Smooth muscle cell (in vitro differentiated cells): ENCODE measurements around the gene SMARCD1. TPM values are rescaled to one million over a fixed set of nuclear protein-coding genes. Genes with fewer than 3 reads are reported as not detected.
A peak's percentile ranks its signal among the peaks of the same experiment; 100 is the strongest.

Experiments used
- DNase-seq: peaks from one replicate; lab custom pipeline; 2025; ENCODE audit not compliant: unreplicated experiment; lab: John Stamatoyannopoulos, UW
- H2AFZ ChIP-seq: fragments of 200-600 bp; sonication (generic); 2 replicates; pipeline ENCODE4 v1.6.0; 2016; ENCODE audit warnings: antibody characterized with exemption, low read depth, mild to moderate bottlenecking
- H3F3A ChIP-seq: fragments of 200-600 bp; sonication (generic); 2 replicates; pipeline ENCODE4 v1.6.0; 2017; ENCODE audit warnings: antibody characterized with exemption, low read depth
- H3K27ac ChIP-seq: fragments of 200-600 bp; sonication (generic); 2 replicates; pipeline ENCODE4 v1.5.1; 2016; ENCODE audit warnings: low read depth, mild to moderate bottlenecking
- H3K27me3 ChIP-seq: fragments of 200-600 bp; sonication (generic); 2 replicates; pipeline ENCODE4 v1.6.1; 2016; ENCODE audit warnings: low read depth, mild to moderate bottlenecking
- H3K36me3 ChIP-seq: fragments of 200-600 bp; sonication (generic); 2 replicates; pipeline ENCODE4 v1.5.1; 2016; ENCODE audit warnings: low read depth
- H3K4me1 ChIP-seq: fragments of 200-600 bp; sonication (generic); 2 replicates; pipeline ENCODE4 v1.5.1; 2016; ENCODE audit warnings: low read depth
- H3K4me2 ChIP-seq: fragments of 200-600 bp; sonication (generic); 2 replicates; pipeline ENCODE4 v1.6.0; 2016; ENCODE audit warnings: mild to moderate bottlenecking
- H3K4me3 ChIP-seq: fragments of 200-600 bp; sonication (generic); 2 replicates; pipeline ENCODE4 v1.5.1; 2016; ENCODE audit warnings: mild to moderate bottlenecking
- H3K79me2 ChIP-seq: fragments of 200-600 bp; sonication (generic); 2 replicates; pipeline ENCODE4 v1.6.0; 2016; ENCODE audit warnings: low read depth, mild to moderate bottlenecking
- H3K9ac ChIP-seq: fragments of 200-600 bp; sonication (generic); 2 replicates; pipeline ENCODE4 v1.6.0; 2016; ENCODE audit warnings: low read depth
- H3K9me3 ChIP-seq: fragments of 200-600 bp; sonication (generic); replicated peaks from 2 replicates; pipeline ENCODE4 v1.5.1; 2016; ENCODE audit warnings: low read depth
- H4K20me1 ChIP-seq: fragments of 200-600 bp; sonication (generic); 2 replicates; pipeline ENCODE4 v1.6.0; 2016; ENCODE audit warnings: low read depth
- WGBS: methylation state at CpG from one replicate; pipeline ENCODE4 v1.1.7; 2016; ENCODE audit warnings: low lambda C conversion rate; 5-methylcytosine and 5-hydroxymethylcytosine counted together
- polyA plus RNA-seq: library from polyadenylated mRNA; unstranded; fragments of >200 nt; fragmentation: Nextera tagmentation; extraction: Ambion mirVana; gene quantifications from 2 replicates; pipeline ENCODE4 v1.2.1, GENCODE V29; 2016
- total RNA-seq: library from RNA; depleted of rRNA; stranded (reverse); fragments of >200 nt; gene quantifications from 2 replicates; pipeline ENCODE4 v1.2.3, GENCODE V29; 2014
- TF ChIP-seq, protein P1 (sequence below): fragments of 200-600 bp; sonication (generic); IDR thresholded peaks from 2 replicates; pipeline ENCODE4 v1.5.1; 2017; ENCODE audit warnings: borderline replicate concordance, mild to moderate bottlenecking, antibody characterized with exemption; ENCODE audit not compliant: insufficient read depth, poor library complexity, severe bottlenecking

The SMARCD1 gene
- total and polyA plus RNA-seq, 2 experiments from 2014 or later: 24.1 to 39.6 TPM

DNA sequence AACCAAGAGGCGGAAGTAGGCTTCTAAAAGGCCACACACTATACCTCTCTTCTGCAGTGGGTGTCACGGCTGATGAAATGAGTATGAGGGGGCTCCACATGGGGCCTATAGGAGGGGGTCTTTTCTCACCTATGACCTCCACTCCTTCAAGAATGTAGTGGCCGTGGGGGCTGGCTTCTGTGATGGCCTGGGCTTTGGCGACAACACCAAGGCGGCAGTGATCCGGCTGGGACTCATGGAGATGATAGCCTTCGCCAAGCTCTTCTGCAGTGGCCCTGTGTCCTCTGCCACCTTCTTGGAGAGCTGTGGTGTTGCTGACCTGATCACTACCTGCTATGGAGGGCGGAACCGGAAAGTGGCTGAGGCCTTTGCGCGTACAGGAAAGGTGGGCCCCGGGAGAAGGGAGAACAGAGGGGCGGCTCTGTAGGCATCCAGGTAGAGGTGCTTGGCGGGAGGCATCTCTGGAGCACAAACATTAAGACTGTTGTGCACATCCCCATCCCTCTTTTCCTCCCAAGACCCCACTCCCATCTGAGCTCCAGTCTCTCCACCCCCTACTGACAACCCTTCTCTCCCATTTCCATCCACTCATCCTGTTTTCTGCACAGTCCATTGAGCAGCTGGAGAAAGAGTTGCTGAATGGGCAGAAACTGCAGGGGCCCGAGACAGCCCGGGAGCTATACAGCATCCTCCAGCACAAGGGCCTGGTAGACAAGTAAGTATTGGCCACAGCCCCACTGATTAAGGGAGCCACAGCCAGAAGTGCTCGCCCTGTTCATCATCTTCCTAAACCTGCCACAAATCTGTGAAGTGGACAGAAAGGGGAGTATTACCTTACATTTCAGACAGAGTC, 22.5 kb downstream of the SMARCD1 start:
- DNase-seq: no peak
- H3K27me3 ChIP-seq: no peaks in the 10 kb centered on the region
- no peak overlapping the region for H2AFZ ChIP-seq
- H3K4me1 ChIP-seq: peaks cover 13% of the 10 kb centered on the region
- TF ChIP-seq, protein P1, sequence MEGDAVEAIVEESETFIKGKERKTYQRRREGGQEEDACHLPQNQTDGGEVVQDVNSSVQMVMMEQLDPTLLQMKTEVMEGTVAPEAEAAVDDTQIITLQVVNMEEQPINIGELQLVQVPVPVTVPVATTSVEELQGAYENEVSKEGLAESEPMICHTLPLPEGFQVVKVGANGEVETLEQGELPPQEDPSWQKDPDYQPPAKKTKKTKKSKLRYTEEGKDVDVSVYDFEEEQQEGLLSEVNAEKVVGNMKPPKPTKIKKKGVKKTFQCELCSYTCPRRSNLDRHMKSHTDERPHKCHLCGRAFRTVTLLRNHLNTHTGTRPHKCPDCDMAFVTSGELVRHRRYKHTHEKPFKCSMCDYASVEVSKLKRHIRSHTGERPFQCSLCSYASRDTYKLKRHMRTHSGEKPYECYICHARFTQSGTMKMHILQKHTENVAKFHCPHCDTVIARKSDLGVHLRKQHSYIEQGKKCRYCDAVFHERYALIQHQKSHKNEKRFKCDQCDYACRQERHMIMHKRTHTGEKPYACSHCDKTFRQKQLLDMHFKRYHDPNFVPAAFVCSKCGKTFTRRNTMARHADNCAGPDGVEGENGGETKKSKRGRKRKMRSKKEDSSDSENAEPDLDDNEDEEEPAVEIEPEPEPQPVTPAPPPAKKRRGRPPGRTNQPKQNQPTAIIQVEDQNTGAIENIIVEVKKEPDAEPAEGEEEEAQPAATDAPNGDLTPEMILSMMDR: no peak
- H3K9me3 ChIP-seq: no peaks in the 10 kb centered on the region
- H4K20me1 ChIP-seq: no peaks in the 10 kb centered on the region
- peaks cover under 1% of the 10 kb centered on the region for H3K79me2 ChIP-seq
- no peak overlapping the region for H3K27ac ChIP-seq
- H3K4me3 ChIP-seq: no peak overlapping the region
- peaks cover 5% of the 10 kb centered on the region for H3F3A ChIP-seq
- H3K9ac ChIP-seq: no peak overlapping the region
- no peaks in the 10 kb centered on the region for H3K36me3 ChIP-seq
- WGBS: 93% methylated on average over 17 of the region's 17 CpGs
- H3K4me2 ChIP-seq: no peak overlapping the region

DNA sequence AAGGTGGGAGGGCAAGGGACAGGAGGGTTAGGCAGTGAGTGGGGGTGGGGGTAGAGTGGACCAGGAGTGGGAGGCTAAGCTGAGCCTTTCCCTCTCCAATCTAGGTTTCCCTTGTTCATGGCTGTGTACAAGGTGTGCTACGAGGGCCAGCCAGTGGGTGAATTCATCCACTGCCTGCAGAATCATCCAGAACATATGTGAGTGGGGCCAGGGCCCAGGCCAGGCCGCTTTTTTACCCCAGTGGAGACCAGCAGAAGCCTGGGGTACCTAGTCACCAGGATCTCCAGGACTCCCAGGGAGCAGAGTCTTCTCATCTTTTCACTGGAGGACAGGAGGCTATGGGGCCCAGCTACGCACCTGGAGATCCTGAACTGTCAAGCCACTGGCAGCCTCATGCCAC, 24.2 kb downstream of the SMARCD1 start:
- WGBS: 96% methylated on average over 3 of the region's 3 CpGs
- Histone ChIP-seq H3K4me3 (no peak overlapping the region), H2AFZ (no peak overlapping the region), H3K4me2 (no peak overlapping the region), H3K27ac (no peak overlapping the region), H3K9ac (no peak overlapping the region), H3K4me1 (peaks cover 17% of the 10 kb centered on the region), H3K79me2 (peaks cover 15% of the 10 kb centered on the region), H3K27me3 (no peaks in the 10 kb centered on the region), H3K9me3 (no peaks in the 10 kb centered on the region), H4K20me1 (no peaks in the 10 kb centered on the region), H3F3A (peaks cover 5% of the 10 kb centered on the region), H3K36me3 (no peaks in the 10 kb centered on the region)
- no peak for DNase-seq
- TF ChIP-seq, protein P1: no peak

DNA sequence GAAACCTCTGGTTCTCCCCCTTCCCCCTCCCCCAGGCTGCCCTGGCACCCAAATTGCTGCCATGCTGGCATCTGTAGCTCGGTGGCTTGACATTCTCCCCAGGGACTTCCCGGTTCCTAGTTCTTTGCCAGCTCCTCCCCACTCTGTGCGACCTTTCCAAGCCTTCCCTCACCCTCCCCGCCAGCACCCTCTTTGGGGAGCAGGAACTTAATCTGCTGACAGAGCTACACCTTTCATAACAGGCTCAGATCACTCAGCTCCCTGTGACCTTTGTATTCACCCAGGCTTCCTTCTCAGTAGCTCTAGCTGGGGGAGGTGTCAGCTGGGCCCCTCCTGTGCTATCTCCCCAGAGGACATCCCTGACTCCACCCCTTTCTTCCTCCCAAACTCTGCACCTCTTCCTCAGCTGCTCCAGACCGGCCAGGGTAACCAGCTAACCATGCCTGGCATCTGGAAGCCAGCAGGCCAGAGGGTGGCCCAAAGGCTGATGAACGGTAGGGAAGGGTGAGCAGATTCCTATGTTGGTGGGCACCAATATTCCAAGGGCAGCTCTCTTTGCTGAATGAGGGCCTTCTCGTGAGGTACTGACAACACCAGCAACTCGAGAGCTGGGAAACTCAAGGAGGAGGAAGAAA, 25.1 kb downstream of the SMARCD1 start:
- TF ChIP-seq, protein P1: no peak
- H2AFZ ChIP-seq: peak overlapping the region; percentile 8
- H3K9me3 ChIP-seq: no peaks in the 10 kb centered on the region
- no peak for DNase-seq
- no peak overlapping the region for H3K4me3 ChIP-seq
- H4K20me1 ChIP-seq: no peaks in the 10 kb centered on the region
- H3K4me1 ChIP-seq: peaks cover 17% of the 10 kb centered on the region
- peaks cover 5% of the 10 kb centered on the region for H3F3A ChIP-seq
- no peaks in the 10 kb centered on the region for H3K36me3 ChIP-seq
- no peaks in the 10 kb centered on the region for H3K27me3 ChIP-seq
- no peak overlapping the region for H3K4me2 ChIP-seq
- 78% methylated on average over 8 of the region's 8 CpGs for WGBS
- no peak overlapping the region for H3K9ac ChIP-seq
- no peak overlapping the region for H3K27ac ChIP-seq
- peaks cover 23% of the 10 kb centered on the region for H3K79me2 ChIP-seq
